Measurements from ENCODE around the gene MAOA.

The MAOA gene

GRCh38 chrX:43750248-43750676 is 94.2 kb downstream of the MAOA start:
- no peak overlapping the region for H4K8ac ChIP-seq (ENCODE audit: low read depth, low read length)
- H3K79me2 ChIP-seq (ENCODE audit: control insufficient read depth, insufficient read depth, low read length) = no peaks in the 10 kb centered on the region
- no peak overlapping the region for H3K23ac ChIP-seq (ENCODE audit: low read length)
- no peak overlapping the region for H3K4ac ChIP-seq (ENCODE audit: low read depth, low read length)
- H2BK15ac ChIP-seq (replicated peaks; ENCODE audit: low read depth) = no peak overlapping the region
- DNase-seq = peak; percentile 68
- no peak overlapping the region for H3K27ac ChIP-seq (ENCODE audit: low read depth, low read length)
- H3K4me1 ChIP-seq (ENCODE audit: control insufficient read depth, low read depth, low read length) = no peaks in the 10 kb centered on the region
- H3K4me2 ChIP-seq (ENCODE audit: low read length) = no peak overlapping the region
- H3K9ac ChIP-seq (ENCODE audit: low read length) = no peak overlapping the region
- no peaks in the 10 kb centered on the region for H3K27me3 ChIP-seq (ENCODE audit: insufficient read depth, low read length, poor library complexity)
- no peak overlapping the region for H3K18ac ChIP-seq (ENCODE audit: low read length)
- WGBS (ENCODE audit: extremely low coverage, insufficient coverage, low lambda C conversion rate) = no CpG with 5 or more reads among the region's 6 CpGs
- no peak overlapping the region for H3K4me3 ChIP-seq (ENCODE audit: low read length)
- no peaks in the 10 kb centered on the region for H3K79me1 ChIP-seq (ENCODE audit: low read length)
- no peak overlapping the region for H2AK5ac ChIP-seq (ENCODE audit: low read length)
- no peak overlapping the region for H2BK5ac ChIP-seq (ENCODE audit: low read length)
- no peaks in the 10 kb centered on the region for H3K36me3 ChIP-seq (ENCODE audit: control insufficient read depth, insufficient read depth, low read length)
- no peak overlapping the region for H4K5ac ChIP-seq (ENCODE audit: low read length)
- no peak overlapping the region for H2BK120ac ChIP-seq (ENCODE audit: low read depth, low read length)
- H3K56ac ChIP-seq (ENCODE audit: low read length) = no peak overlapping the region

- Histone ChIP-seq H3K9ac (ENCODE audit: low read length) (no peak overlapping the region), H3K27ac (ENCODE audit: low read depth, low read length) (no peak overlapping the region), H3K4me2 (ENCODE audit: low read length) (no peak overlapping the region), H3K18ac (ENCODE audit: low read length) (no peak overlapping the region), H3K79me1 (ENCODE audit: low read length) (no peaks in the 10 kb centered on the region), H2BK15ac (replicated peaks; ENCODE audit: low read depth) (no peak overlapping the region), H3K56ac (ENCODE audit: low read length) (no peak overlapping the region), H3K4me1 (ENCODE audit: control insufficient read depth, low read depth, low read length) (no peaks in the 10 kb centered on the region), H4K5ac (ENCODE audit: low read length) (no peak overlapping the region), H3K4ac (ENCODE audit: low read depth, low read length) (no peak overlapping the region), H2BK5ac (ENCODE audit: low read length) (no peak overlapping the region), H4K8ac (ENCODE audit: low read depth, low read length) (no peak overlapping the region), H3K23ac (ENCODE audit: low read length) (no peak overlapping the region), H3K27me3 (ENCODE audit: insufficient read depth, low read length, poor library complexity) (no peaks in the 10 kb centered on the region), H3K79me2 (ENCODE audit: control insufficient read depth, insufficient read depth, low read length) (no peaks in the 10 kb centered on the region), H3K36me3 (ENCODE audit: control insufficient read depth, insufficient read depth, low read length) (no peaks in the 10 kb centered on the region), H2AK5ac (ENCODE audit: low read length) (no peak overlapping the region), H3K4me3 (ENCODE audit: low read length) (no peak overlapping the region), H2BK120ac (ENCODE audit: low read depth, low read length) (no peak overlapping the region)
- WGBS (ENCODE audit: extremely low coverage, insufficient coverage, low lambda C conversion rate) = no CpG with 5 or more reads among the region's 3 CpGs
- no peak for DNase-seq
Observed at GRCh38 chrX:43753637-43754036, 97.5 kb downstream of the MAOA start.

GRCh38 chrX:43756076-43756475 is 100.0 kb downstream of the MAOA start:
- H3K9ac ChIP-seq (ENCODE audit: low read length) = no peak overlapping the region
- no peak overlapping the region for H3K4ac ChIP-seq (ENCODE audit: low read depth, low read length)
- H3K27me3 ChIP-seq (ENCODE audit: insufficient read depth, low read length, poor library complexity) = no peaks in the 10 kb centered on the region
- H3K79me1 ChIP-seq (ENCODE audit: low read length) = no peaks in the 10 kb centered on the region
- H3K27ac ChIP-seq (ENCODE audit: low read depth, low read length) = no peak overlapping the region
- no peak overlapping the region for H3K18ac ChIP-seq (ENCODE audit: low read length)
- H3K4me2 ChIP-seq (ENCODE audit: low read length) = no peak overlapping the region
- no peak overlapping the region for H2BK120ac ChIP-seq (ENCODE audit: low read depth, low read length)
- H4K5ac ChIP-seq (ENCODE audit: low read length) = no peak overlapping the region
- no peak overlapping the region for H3K23ac ChIP-seq (ENCODE audit: low read length)
- no peak overlapping the region for H2BK5ac ChIP-seq (ENCODE audit: low read length)
- H3K56ac ChIP-seq (ENCODE audit: low read length) = no peak overlapping the region
- H4K8ac ChIP-seq (ENCODE audit: low read depth, low read length) = no peak overlapping the region
- H3K4me1 ChIP-seq (ENCODE audit: control insufficient read depth, low read depth, low read length) = no peaks in the 10 kb centered on the region
- no peaks in the 10 kb centered on the region for H3K79me2 ChIP-seq (ENCODE audit: control insufficient read depth, insufficient read depth, low read length)
- no peak overlapping the region for H2AK5ac ChIP-seq (ENCODE audit: low read length)
- no peak overlapping the region for H2BK15ac ChIP-seq (replicated peaks; ENCODE audit: low read depth)
- H3K36me3 ChIP-seq (ENCODE audit: control insufficient read depth, insufficient read depth, low read length) = no peaks in the 10 kb centered on the region
- H3K4me3 ChIP-seq (ENCODE audit: low read length) = no peak overlapping the region
- no CpG with 5 or more reads among the region's 5 CpGs for WGBS (ENCODE audit: extremely low coverage, insufficient coverage, low lambda C conversion rate)
- no peak for DNase-seq

GRCh38 chrX:43758044-43758443 is 101.9 kb downstream of the MAOA start:
- no peak overlapping the region for H2BK5ac ChIP-seq (ENCODE audit: low read length)
- H3K4me2 ChIP-seq (ENCODE audit: low read length) = no peak overlapping the region
- no peak overlapping the region for H3K4me3 ChIP-seq (ENCODE audit: low read length)
- H3K18ac ChIP-seq (ENCODE audit: low read length) = no peak overlapping the region
- H3K9ac ChIP-seq (ENCODE audit: low read length) = no peak overlapping the region
- no peaks in the 10 kb centered on the region for H3K79me2 ChIP-seq (ENCODE audit: control insufficient read depth, insufficient read depth, low read length)
- no CpG with 5 or more reads among the region's 7 CpGs for whole genome bisulfite sequencing (ENCODE audit: extremely low coverage, insufficient coverage, low lambda C conversion rate)
- DNase-seq = no peak
- H3K36me3 ChIP-seq (ENCODE audit: control insufficient read depth, insufficient read depth, low read length) = no peaks in the 10 kb centered on the region
- no peak overlapping the region for H3K27ac ChIP-seq (ENCODE audit: low read depth, low read length)
- no peak overlapping the region for H3K4ac ChIP-seq (ENCODE audit: low read depth, low read length)
- H3K4me1 ChIP-seq (ENCODE audit: control insufficient read depth, low read depth, low read length) = no peaks in the 10 kb centered on the region
- no peak overlapping the region for H3K23ac ChIP-seq (ENCODE audit: low read length)
- no peak overlapping the region for H4K5ac ChIP-seq (ENCODE audit: low read length)
- H4K8ac ChIP-seq (ENCODE audit: low read depth, low read length) = no peak overlapping the region
- H3K79me1 ChIP-seq (ENCODE audit: low read length) = no peaks in the 10 kb centered on the region
- H2BK15ac ChIP-seq (replicated peaks; ENCODE audit: low read depth) = no peak overlapping the region
- no peak overlapping the region for H2BK120ac ChIP-seq (ENCODE audit: low read depth, low read length)
- H3K27me3 ChIP-seq (ENCODE audit: insufficient read depth, low read length, poor library complexity) = no peaks in the 10 kb centered on the region
- H2AK5ac ChIP-seq (ENCODE audit: low read length) = no peak overlapping the region
- no peak overlapping the region for H3K56ac ChIP-seq (ENCODE audit: low read length)

GRCh38 chrX:43785930-43786591 is 130.0 kb downstream of the MAOA start:
- H2BK5ac ChIP-seq (ENCODE audit: low read length) = no peak overlapping the region
- no peaks in the 10 kb centered on the region for H3K4me1 ChIP-seq (ENCODE audit: control insufficient read depth, low read depth, low read length)
- no peak for DNase-seq
- no peak overlapping the region for H2AK5ac ChIP-seq (ENCODE audit: low read length)
- H3K4me3 ChIP-seq (ENCODE audit: low read length) = no peak overlapping the region
- no peak overlapping the region for H2BK120ac ChIP-seq (ENCODE audit: low read depth, low read length)
- H3K4ac ChIP-seq (ENCODE audit: low read depth, low read length) = no peak overlapping the region
- H3K18ac ChIP-seq (ENCODE audit: low read length) = no peak overlapping the region
- no peaks in the 10 kb centered on the region for H3K27me3 ChIP-seq (ENCODE audit: insufficient read depth, low read length, poor library complexity)
- H3K27ac ChIP-seq (ENCODE audit: low read depth, low read length) = no peak overlapping the region
- no peaks in the 10 kb centered on the region for H3K36me3 ChIP-seq (ENCODE audit: control insufficient read depth, insufficient read depth, low read length)
- H4K8ac ChIP-seq (ENCODE audit: low read depth, low read length) = no peak overlapping the region
- H3K9ac ChIP-seq (ENCODE audit: low read length) = no peak overlapping the region
- no peaks in the 10 kb centered on the region for H3K79me1 ChIP-seq (ENCODE audit: low read length)
- H3K4me2 ChIP-seq (ENCODE audit: low read length) = no peak overlapping the region
- no peak overlapping the region for H3K23ac ChIP-seq (ENCODE audit: low read length)
- H3K56ac ChIP-seq (ENCODE audit: low read length) = no peak overlapping the region
- H3K79me2 ChIP-seq (ENCODE audit: control insufficient read depth, insufficient read depth, low read length) = no peaks in the 10 kb centered on the region
- WGBS (ENCODE audit: extremely low coverage, insufficient coverage, low lambda C conversion rate) = no CpG with 5 or more reads among the region's 5 CpGs
- no peak overlapping the region for H4K5ac ChIP-seq (ENCODE audit: low read length)
- H2BK15ac ChIP-seq (replicated peaks; ENCODE audit: low read depth) = no peak overlapping the region
